Choroid plexus epithelial cell (primary cell): Measurements from ENCODE around the gene VTCN1.
"Not testable (repeated sequence)": the region's sequence is repeated elsewhere in the genome, so short reads cannot be mapped to it uniquely, and the experiment has no call there.

Experiments
- DNase-seq: peaks from one replicate; pipeline ENCODE4 v3.0.0-alpha.2; 2010; ENCODE audit warnings: low read depth
- H3K4me3 ChIP-seq: 2 replicates; pipeline ENCODE4 v1.5.1; 2011; ENCODE audit warnings: low read depth, mild to moderate bottlenecking, control low read depth, low read length, moderate library complexity
- CTCF ChIP-seq: conservative IDR thresholded peaks from 2 replicates; pipeline ENCODE4 v1.5.1; 2011; ENCODE audit warnings: low read depth, mild to moderate bottlenecking, control low read depth, inconsistent platforms, low read length, moderate library complexity

VTCN1 gene

GRCh38 chr1:117210831-117211261 lies at the start of gene VTCN1:
Gene VTCN1 (minus strand): TSS chr1:117210927. CDS start chr1:117210855, 72 bp downstream.
- H3K4me3 ChIP-seq = no peak within 1 kb of the TSS
- no peak for DNase-seq
- no peak for TF ChIP-seq CTCF

- DNase-seq = no peak
- H3K4me3 ChIP-seq = no peak overlapping the region
- TF ChIP-seq CTCF = no peak
These were observed 48.1 kb upstream of the VTCN1 start for GRCh38 chr1:117258791-117259190.

- not testable (repeated sequence) for H3K4me3 ChIP-seq, DNase-seq
These were observed 47.3 kb upstream of the VTCN1 start for GRCh38 chr1:117258075-117258474.

GRCh38 chr1:117257291-117257690 lies 46.6 kb upstream of the VTCN1 start:
- no peak for DNase-seq
- TF ChIP-seq CTCF = no peak
- H3K4me3 ChIP-seq = no peak overlapping the region

GRCh38 chr1:117250061-117250606 lies 39.4 kb upstream of the VTCN1 start:
- H3K4me3 ChIP-seq = no peak overlapping the region
- TF ChIP-seq CTCF = no peak
- peak; percentile 45 for DNase-seq

- DNase-seq = no peak
- no peak overlapping the region for H3K4me3 ChIP-seq
- TF ChIP-seq CTCF = no peak
These were observed 34.2 kb upstream of the VTCN1 start for GRCh38 chr1:117244971-117245370.

- TF ChIP-seq CTCF = no peak
- H3K4me3 ChIP-seq = no peak overlapping the region
- no peak for DNase-seq
These were observed 33.6 kb upstream of the VTCN1 start for GRCh38 chr1:117244306-117244705.
